HG03342 (cell line): Measurements from ENCODE around the gene NPW.
A peak's percentile ranks its signal among the peaks of the same experiment; 100 is the strongest.

ENCODE experiments used
- ATAC-seq: cut with Tn5 transposase; IDR thresholded peaks from one replicate; pipeline ENCODE4 v1.9.1; 2021; ENCODE audit warnings: mild to moderate bottlenecking, moderate library complexity; ENCODE audit not compliant: unreplicated experiment

Gene NPW

GRCh38 chr16:2019518-2019920, at the start of gene NPW:
Gene NPW, plus strand, starts transcription at chr16:2019785.
- ATAC-seq: no peak

DNA sequence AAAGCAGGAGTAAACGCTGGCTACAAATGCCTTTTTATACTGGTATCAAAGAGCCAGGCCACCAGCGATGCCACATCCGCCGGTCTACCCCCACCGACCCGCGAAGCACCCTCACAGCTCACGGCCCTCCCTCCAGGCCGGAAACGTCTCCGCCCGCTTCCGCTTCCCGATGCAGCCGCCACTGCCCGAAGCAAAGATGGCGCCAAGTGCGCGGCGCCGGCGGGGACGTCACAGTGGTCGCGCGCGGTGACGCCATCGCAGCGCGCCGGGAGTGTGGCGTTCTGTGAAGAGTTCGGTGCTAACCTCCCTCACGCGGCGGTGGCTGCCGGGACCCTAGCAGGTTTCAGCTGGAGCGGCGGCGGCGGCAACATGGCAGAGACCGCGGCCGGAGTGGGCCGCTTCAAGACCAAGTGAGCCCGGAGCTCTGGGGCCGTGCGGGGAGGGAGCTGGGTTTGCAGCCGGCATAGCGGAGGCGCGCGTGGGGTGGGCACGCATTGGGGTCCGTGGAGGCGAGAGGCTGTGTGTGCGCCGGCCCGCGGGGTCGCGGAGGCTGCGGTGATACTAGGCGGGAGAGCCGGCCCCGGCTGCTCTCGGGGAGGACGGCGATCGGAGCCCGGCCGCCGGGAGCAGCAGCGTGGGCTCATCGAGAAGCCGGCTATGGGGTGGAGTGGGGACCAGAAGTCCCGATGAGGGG, 47.6 kb upstream of the NPW start, which contains the start of gene TBL3:
Gene TBL3 (plus strand): TSS at position 258 of the 694 bp plus-strand sequence. CDS start 112 bp downstream, at position 370.
- ATAC-seq: peak; percentile 71

- ATAC-seq: no peak
Measured at GRCh38 chr16:1972490-1972877, 47.1 kb upstream of the NPW start.

DNA sequence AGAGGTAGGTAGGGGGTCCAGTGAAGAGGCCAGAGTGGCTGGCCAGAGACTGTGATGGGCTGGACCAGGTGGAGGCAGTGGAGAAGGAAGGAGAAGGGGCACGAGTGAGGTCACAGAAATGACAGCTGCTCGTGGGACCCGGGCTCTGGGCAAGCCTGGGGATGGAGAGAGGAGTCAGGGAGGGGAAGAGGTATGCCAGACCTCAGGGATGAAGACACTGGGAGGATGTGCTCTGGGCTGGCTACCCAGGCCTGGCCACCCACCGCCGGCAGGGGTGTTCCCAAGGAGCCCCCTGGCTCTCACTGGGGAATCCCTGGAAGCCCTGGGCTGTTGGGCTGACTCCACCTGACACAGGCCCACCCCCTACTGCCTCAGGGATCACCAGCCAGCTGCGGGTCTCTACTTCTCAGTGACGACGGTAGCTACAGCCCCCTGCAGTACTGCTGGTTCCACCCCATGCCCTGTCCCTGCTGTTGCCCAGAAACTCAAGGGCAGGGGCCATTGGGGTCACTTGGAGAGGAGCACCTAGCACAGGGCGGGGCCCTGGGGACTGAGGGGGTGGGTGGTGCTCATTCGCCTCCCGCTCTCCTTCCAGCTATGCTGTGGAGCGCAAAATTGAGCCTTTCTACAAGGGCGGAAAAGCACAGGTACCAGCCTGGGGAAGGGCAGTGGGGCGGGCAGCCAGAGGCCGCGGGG, 46.0 kb upstream of the NPW start:
- ATAC-seq: no peak

- no peak for ATAC-seq
Measured at GRCh38 chr16:1974157-1975070, 45.2 kb upstream of the NPW start.

GRCh38 chr16:1975432-1976215, 44.0 kb upstream of the NPW start:
- ATAC-seq: no peak

DNA sequence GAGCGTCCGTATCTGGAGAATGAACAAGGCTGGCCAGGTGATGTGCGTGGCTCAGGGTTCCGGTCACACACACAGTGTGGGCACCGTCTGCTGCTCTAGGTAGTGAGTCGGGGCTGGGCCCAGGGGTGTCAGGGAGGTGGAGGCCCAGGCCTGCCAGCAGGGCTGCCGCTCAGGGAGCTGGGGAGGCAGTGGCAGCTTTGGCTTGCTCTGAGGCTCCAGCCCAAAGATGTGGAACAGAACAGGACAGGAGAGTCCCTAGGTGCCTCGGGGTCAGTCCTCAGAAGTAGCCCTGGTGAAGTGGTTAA, 43.4 kb upstream of the NPW start:
- no peak for ATAC-seq

GRCh38 chr16:1976951-1977874, 42.4 kb upstream of the NPW start:
- ATAC-seq: no peak

DNA sequence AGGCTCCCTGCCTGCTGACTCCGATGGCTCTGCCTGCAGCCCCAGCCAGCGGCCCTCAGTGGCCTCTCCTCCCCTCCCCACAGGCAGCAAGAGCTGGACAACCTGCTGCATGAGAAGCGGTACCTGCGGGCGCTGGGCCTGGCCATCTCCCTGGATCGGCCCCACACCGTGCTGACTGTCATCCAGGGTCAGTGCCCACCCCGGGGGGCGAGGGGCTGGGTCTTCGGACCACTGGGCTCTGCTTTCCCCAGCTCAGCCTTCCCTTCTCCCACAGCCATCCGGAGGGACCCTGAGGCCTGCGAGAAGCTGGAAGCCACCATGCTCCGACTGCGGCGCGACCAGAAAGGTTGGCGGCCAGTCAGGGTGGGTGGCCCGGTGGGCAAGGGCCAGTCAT, 41.7 kb upstream of the NPW start:
- no peak for ATAC-seq

DNA sequence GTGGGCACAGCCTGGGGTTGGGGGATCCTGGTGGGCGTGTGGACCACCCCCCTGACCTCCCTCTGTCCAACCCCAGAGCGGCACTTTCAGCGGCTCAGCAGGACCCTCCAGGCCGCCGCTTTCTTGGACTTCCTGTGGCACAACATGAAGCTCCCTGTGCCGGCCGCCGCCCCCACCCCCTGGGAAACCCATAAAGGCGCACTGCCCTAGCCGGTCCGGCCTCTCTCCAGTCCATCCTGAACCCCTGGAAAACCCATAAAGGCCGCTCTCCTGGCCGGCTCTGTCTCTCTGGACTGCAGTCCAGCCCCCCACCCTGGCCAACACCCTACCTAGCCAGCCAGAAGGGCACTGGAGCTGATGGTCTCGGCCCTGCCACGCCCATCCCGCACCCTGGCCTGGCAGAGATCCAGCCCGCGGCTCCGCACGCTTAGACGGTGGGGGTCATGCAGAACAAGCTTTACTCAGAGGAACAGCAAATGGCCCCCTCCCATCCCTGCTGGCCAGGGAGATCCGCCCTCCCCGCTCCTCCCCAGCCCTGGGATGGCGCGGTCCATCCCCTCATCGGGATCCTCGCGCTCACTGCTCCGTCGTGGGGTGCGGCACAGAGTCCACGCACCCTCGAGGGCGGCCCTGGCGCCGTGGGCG, 41.0 kb upstream of the NPW start:
- no peak for ATAC-seq

- ATAC-seq: no peak
Measured at GRCh38 chr16:1979271-1980029, 40.1 kb upstream of the NPW start.

DNA sequence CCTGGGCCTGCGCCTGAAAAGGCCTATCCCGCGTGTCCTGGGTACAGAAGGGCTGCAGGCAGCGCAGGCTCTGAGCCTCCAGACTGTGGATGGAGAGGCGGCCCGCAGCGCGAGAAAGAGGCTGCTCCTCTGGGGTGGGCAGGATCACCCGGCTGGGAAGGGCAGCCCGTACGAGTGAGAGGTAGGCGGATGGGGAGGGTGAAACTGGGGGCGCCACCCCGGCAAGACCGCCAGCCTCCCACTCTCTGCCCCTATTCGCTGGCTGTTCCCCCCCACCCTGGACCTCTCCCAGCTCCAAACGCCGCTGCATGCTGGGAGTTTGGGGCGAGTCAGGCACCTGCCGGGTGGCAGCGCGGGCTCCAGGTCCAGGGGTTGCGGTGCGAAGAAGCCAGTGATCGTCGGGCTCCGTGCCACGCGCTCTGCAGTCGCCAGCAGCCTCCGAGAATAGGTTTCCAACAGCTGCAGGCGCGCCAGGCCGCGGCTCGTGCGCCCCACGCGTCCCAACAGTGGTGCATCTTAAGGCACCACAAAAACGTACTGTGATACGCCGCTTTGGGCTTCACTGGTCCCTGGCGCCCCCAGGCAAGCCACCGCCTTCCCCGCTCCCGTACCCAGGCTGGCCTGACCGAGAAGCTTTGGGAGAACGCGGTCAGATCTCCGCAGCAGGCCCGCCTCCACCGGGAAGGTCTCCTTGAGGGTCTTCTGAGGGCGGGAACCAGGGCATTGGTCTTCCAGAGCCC, 39.4 kb upstream of the NPW start:
- no peak for ATAC-seq

- ATAC-seq: no peak
Measured at GRCh38 chr16:1980770-1981087, 38.9 kb upstream of the NPW start.

GRCh38 chr16:1981398-1981836, 38.2 kb upstream of the NPW start, which contains the start of gene NOXO1:
Gene NOXO1, minus strand, starts transcription at chr16:1981469. Its CDS starts 290 bp downstream, at chr16:1981179.
- no peak for ATAC-seq

DNA sequence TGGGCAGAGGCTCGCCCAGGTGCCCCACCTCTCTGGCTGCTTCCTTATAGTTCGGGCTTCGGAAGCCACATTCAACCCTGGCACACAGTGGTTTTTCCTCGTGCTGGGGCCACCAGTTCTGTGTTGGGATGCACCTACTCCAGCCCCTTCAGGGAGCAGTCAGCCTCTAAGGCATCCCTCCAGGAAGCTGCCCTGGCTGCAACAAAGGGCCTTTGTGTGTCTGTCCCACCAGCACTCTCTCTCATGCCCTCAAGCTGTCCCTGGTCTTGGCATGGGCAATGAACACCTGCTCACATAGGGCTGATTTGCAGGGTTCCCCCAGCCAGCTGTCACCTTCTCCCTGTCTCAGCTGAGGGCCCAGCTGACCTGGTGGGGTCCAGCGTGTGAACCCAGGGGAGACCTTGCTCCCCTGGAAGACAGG, 37.6 kb upstream of the NPW start:
- ATAC-seq: no peak

DNA sequence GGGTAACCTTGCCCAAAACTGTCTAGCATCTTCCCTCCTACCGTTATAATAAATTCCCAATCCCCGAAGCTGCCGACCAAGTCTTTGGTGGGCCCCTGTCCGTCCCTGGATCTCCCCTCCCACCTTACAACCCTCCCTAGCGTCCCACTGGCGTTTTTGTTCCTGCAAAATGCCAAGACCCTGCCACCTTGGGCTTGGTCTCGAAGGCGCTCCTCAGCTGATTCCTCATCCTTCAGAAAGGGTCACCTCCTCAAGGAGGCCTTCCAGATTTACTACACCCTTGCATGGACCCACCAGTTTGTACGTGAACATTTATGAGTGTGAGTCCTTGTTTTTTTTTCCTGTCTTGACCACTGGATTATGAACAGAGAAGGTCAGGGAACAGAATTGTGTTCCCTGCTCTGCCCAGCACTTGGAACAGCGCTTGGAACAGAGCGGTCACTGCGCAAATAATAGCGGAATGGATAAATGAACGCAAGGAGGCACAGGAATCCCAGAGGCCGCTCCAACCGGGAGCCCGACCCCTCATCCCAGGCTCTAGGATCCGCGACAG, 36.5 kb upstream of the NPW start:
- no peak for ATAC-seq

DNA sequence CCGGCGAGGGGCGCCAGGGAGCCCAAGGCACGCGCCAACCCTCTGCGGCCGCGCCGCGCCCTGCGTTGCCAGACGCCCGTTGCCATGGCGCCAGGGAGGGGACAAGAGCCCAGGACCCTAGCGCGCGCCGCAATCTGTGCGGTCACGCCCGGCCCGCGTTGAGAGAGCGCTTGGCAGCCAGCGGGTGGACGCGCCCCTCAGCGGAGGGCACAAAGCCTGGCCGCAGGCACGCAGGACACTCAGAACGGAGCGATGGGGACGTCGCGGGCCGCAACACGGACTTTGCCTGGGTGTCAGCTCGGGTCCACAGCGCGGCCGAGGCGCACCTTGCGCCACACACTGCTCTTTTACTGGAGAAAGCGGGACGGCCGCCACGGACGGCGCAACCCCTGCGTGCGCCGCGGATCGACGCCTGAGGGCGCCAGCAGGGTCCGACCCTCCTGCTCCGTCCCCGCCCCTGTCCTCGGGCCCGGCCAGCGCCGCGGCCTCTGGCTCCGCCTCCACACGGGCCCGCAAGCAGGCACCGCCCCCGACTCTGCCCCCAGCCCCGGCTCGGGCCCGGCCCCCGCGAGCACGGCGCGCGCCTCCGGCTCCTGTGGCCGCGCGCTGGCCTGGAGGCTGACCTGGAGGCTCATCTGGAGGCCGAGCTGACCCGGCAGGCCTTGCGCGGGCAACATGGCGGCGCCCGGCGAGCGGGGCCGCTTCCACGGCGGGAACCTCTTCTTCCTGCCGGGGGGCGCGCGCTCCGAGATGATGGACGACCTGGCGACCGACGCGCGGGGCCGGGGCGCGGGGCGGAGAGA, 35.8 kb upstream of the NPW start, which contains the start of gene GFER:
Gene GFER (plus strand): TSS at position 650 of the 803 bp plus-strand sequence. CDS start 26 bp downstream, at position 676.
- ATAC-seq: peak; percentile 66
